NCI-H748 treated with DMSO at 0.1 percent for 48 hours (cell line): Measurements from ENCODE around the gene CLHC1.
"Not testable (repeated sequence)": the region's sequence is repeated elsewhere in the genome, so short reads cannot be mapped to it uniquely, and the experiment has no call there.

Source experiments
- DNase-seq: peaks from one replicate; lab custom pipeline; 2025; lab: John Stamatoyannopoulos, UW

The CLHC1 gene

DNA sequence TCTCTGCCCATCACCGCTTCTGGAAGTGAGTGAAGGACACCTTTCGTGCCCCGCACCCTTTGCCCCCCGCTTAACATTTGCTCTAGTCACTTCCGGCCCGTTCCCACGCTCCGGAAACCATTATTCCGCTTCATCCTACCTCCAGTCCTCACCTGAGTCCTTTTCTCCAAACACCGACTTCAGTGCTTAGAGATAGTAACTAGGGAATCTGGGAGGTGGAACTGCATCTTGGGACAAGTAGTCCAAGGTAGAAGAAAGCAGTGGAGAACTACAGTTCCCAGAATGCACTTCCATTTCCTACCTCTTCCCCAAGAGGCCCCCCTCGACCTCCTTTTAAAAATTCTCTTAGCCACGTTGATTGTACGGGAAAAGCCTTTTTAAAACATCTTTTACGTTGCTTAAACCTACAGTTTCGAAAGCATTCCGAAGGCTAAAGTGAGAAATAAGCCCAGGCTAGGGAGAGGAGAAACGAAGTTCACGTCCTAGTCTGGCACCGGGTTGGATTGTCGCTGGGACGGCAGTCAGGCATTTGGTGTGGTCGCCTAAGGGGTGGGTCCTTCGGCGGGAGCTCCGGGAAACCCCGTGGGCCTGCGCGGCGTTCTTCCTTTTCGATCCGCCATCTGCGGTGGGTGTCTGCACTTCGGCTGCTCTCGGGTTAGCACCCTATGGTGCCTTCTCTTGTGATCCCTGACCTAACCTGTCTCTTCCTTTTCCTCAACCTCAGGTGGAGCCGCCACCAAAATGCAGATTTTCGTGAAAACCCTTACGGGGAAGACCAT, at the start of gene CLHC1, which contains the start of gene RPS27A:
Gene CLHC1, minus strand, starts transcription at position 210 of the 779 bp plus-strand sequence. CDS start 9,882 bp downstream, outside the sequence.
Gene RPS27A, plus strand, starts transcription at position 605 of the 779 bp plus-strand sequence. Its CDS starts 137 bp downstream, at position 742.
- peak; percentile 91 for DNase-seq

DNA sequence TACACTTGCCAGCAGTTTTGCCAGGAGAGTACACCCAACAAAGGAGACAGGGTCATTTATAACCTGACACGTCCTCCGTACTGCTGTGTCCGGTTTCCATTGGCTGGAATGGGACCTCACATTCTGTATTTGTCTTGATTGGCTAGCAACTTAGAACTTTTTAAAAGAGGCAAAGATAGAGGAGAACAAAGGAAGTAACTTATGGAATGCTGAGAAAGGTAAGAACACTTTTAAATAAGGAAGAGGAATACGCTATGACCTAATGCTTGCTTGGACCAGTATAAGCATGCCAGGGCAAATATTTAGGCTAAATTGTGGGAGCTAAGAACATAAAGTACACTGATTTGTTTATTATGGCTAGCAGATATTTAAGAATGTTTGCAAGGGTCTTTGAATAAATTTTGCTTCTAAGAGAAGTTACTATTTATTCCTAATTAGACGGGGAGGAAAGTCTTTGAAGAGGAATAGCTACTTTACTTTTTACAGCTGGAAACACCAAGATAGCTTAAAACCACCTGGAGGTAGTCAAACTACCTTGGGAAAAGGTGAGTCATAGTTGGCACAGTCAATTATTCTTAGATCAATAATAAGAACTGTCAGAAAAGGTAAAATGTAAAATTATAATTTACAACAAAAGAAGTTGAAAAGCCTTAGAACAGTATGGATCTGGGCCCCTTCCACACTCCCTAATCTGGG, 48.9 kb upstream of the CLHC1 start:
- DNase-seq: not testable (repeated sequence)

- DNase-seq: not testable (repeated sequence)
Measured at GRCh38 chr2:55279859-55280424, 47.8 kb upstream of the CLHC1 start.

DNA sequence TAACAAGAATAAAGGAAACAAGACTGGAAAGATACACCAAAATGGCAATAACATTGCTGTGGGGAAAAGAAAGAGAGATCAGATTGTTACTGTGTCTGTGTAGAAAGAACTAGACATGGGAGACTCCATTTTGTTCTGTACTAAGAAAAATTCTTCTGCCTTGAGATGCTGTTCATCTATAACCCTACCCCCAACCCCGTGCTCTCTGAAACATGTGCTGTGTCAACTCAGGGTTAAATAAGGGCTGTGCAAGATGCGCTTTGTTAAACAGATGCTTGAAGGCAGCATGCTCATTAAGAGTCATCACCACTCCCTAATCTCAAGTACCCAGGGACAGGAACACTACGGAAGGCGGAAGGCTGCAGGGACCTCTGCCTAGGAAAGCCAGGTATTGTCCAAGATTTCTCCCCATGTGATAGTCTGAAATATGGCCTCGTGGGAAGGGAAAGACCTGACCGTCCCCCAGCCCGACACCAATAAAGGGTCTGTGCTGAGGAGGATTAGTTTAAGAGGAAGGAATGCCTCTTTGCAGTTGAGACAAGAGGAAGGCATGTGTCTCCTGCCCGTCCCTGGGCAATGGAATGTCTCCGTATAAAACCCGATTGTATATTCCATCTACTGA, 47.2 kb upstream of the CLHC1 start:
- not testable (repeated sequence) for DNase-seq

DNA sequence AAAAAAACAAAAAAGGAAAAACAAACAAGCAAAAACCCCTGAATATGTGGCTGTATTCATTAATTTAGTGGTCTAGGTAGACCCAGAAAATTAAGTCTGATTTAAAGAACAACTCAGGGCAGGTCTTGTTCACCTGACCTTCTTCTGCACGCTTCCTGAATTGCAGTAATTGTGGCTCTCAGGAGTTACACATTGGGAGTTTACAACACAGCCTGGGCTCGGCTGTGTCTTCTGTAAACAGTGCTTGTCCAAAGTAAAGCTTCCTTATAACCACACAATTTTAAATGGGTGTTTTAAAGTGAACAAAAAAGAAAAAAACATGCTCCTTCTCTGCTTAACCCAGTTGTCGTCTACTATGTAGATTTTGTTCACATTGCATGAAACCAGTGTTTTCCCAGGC, 45.2 kb upstream of the CLHC1 start:
- no peak for DNase-seq

GRCh38 chr2:55274346-55274745, 42.3 kb upstream of the CLHC1 start:
- not testable (repeated sequence) for DNase-seq

DNA sequence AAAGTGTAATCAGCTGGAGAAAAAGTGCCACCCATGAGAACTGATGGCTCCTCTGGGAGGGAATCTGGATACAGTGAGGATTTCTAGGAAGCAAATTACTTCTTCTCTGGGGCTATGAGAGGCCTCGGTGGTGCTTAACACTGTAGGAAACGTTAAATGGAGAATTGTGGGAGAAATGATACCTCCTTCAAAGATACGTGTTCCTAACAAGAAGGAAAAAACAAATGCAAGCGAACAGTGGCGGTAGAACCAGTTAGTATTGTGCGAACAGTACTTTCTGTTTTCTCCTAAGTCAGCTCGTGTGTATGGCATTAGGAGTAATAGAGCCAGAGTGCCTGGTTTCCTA, 37.5 kb upstream of the CLHC1 start:
- no peak for DNase-seq

DNA sequence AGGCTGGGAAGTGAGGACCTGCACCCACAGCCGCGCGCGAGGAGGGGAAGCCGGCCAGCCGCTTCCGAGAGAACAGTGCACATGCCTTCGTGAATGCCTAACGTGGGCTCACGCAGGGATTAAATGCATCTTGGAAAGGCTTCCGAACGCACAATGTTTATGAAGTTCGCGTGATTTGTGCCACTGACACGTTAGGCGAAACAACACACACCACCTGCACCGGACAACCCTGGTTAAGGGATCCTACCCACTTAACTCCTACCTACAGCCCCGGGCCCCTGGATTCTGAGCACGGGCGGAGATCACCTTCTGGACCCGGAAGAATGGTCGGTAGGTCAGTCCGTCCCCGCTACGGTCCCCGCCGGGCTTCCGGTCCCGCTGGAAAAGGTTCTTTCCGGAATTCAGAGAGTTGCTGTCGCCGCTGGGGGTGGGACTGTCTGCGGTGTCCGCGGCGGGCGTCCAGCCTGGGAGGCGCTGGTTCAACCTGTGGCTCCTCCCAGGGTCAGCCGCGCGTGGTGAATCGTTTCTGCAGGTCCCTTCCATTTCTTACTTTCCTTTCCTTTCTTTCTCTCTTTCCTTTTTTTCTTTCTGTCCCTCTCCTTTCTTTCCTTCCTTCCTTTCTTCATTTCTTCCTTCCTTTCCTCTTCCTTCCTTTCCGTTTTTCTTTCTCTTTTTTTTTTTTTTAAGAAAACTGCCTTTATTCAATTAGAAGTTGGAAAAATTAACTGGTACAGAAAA, 37.0 kb upstream of the CLHC1 start, which contains the start of gene MTIF2:
Gene MTIF2, minus strand, starts transcription at position 325 of the 738 bp plus-strand sequence. CDS start 5,373 bp downstream, outside the sequence.
- peak; percentile 76 for DNase-seq

GRCh38 chr2:55268288-55268906, 36.3 kb upstream of the CLHC1 start:
- DNase-seq: no peak

- DNase-seq: not testable (repeated sequence)
Measured at GRCh38 chr2:55259586-55259985, 27.5 kb upstream of the CLHC1 start.

DNA sequence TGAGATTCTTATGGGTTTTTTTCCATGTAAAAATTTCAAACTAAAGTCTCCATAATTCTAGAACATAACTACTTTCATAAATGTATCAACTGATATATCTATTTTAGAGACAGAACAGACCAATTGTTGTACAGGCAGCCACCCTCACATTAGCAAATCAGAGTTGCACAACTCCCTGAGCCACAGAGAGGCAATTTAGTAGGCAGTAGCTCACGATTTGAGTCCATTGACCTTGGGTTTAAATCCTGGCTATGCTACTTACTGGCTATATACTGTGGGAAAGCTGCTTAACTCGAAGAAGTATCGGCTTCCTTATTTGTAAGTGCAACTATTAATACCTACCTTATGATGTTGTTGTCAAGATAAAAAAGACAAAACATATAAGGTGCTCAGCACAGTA, 20.7 kb upstream of the CLHC1 start:
- DNase-seq: no peak

GRCh38 chr2:55247025-55247424, 14.9 kb upstream of the CLHC1 start:
- DNase-seq: no peak

- no peak for DNase-seq
Measured at GRCh38 chr2:55245411-55245810, 13.3 kb upstream of the CLHC1 start.

GRCh38 chr2:55242617-55243016, 10.5 kb upstream of the CLHC1 start:
- no peak for DNase-seq

GRCh38 chr2:55241582-55241981, 9.5 kb upstream of the CLHC1 start:
- DNase-seq: not testable (repeated sequence)

DNA sequence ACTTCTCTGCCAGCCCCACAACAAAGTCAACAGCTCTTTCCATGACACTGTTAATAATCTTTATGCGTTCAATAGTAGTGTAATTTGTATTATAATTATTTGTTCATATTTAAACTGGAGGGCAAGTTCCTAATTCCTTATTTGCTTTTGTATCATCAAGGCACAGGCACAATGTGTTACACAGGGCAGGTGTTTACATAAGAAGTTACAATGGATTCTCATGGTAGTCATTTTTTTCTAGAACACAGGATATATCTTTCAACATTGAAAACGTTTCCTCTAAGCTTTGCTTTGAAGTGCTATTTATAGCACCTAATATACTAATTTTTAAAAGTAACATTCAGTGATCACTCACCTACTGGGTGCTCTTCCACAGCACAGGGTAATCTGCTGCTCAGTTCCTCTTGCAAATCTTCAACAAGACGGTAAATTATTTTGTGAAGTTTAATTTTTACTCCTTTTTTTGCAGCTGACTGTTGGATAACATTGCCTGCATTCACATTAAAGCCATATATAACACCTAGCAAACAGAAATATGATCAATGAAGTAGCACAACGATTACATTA, 7.6 kb upstream of the CLHC1 start:
- no peak for DNase-seq

- DNase-seq: no peak
Measured at GRCh38 chr2:55236992-55237543, 5.0 kb upstream of the CLHC1 start.

DNA sequence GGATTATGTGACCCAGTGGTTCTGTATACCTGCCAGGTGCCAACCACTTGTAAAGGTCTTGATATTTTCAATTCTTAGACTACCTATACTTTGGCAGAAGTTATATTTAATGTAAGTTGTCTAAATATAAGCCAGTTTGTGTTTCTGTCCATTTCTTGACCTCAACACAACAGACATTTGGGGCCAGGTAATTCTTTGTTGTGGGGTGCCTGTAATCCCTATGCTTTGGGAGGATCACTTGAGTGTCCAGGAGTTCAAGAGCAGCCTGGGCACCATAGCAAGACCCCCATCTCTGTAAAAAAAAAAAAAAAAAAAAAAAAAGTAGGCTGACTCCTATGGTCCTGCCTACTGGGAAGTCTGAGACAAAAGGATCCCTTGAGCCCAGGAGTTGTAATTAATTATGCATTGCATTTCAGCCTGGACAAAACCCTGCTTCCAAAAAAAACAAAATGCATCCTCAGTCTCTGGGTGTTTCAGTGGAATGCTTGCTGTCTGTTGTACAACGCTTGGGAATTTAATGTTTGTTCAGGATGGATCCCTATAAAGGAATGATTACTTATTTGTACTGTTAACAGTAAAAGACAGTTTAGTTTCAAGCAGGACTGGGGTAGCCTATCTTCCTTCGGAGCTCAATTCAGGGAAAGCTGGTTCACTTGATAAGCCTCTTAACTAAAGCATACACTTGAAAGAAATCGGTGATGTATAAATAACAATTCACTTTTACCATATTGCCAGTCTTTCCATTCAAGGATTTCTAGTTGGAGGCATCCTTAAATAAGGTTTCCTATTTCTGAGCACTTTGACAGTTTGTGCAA, 3.8 kb upstream of the CLHC1 start:
- no peak for DNase-seq

- DNase-seq: no peak
Measured at GRCh38 chr2:55233658-55233940, 1.5 kb upstream of the CLHC1 start.
